H1 (cell line): ENCODE data around the gene CACNA1A. TPM values are rescaled to one million over a fixed set of nuclear protein-coding genes. Genes with fewer than 3 reads are reported as not detected.

Experiments
- CTCF ChIA-PET: fragments of 300-600 bp; sonication (Branson Sonifier 250); formaldehyde crosslinking; loops from one replicate; lab custom pipeline; 2021; ENCODE audit not compliant: partially characterized antibody; lab: Charles Lee
- POLR2A ChIA-PET: fragments of 300-600 bp; sonication (Branson Sonifier 250); formaldehyde crosslinking; loops from one replicate; lab custom pipeline; 2021; ENCODE audit warnings: inconsistent platforms; ENCODE audit not compliant: partially characterized antibody; lab: Charles Lee
- DNase-seq, 2 experiments: peaks; one replicate each; pipeline versions ENCODE4 v3.0.0 to v3.0.0-alpha.2; 2010 to 2022; ENCODE audit warnings: low spot score in 2 of 2, low read depth in 1 of 2, mixed read lengths in 1 of 2
- FAIRE-seq: peaks from 2 replicates; lab custom pipeline; 2011; peaks lifted over from hg19 to GRCh38; lab: Jason Lieb, UNC
- H2AFZ ChIP-seq: 2 replicates; pipeline ENCODE4 v1.8.1; 2012; ENCODE audit warnings: low read length, inconsistent platforms
- H2AK5ac ChIP-seq: 2 replicates; pipeline ENCODE4 v1.6.1; 2013; ENCODE audit warnings: low read depth, low read length
- H2BK120ac ChIP-seq: replicated peaks from 2 replicates; pipeline ENCODE3; 2013; ENCODE audit warnings: low read depth, low read length, inconsistent platforms
- H2BK12ac ChIP-seq: 2 replicates; pipeline ENCODE4 v1.6.1; 2013; ENCODE audit warnings: low read depth, low read length
- H2BK15ac ChIP-seq: 2 replicates; pipeline ENCODE4 v1.6.1; 2013; ENCODE audit warnings: low read length
- H2BK20ac ChIP-seq: 2 replicates; pipeline ENCODE4 v1.6.1; 2013; ENCODE audit warnings: low read length
- H2BK5ac ChIP-seq: 2 replicates; pipeline ENCODE4 v1.6.1; 2013; ENCODE audit warnings: low read depth, low read length
- H3K14ac ChIP-seq: 2 replicates; pipeline ENCODE4 v1.6.1; 2013; ENCODE audit warnings: inconsistent platforms; ENCODE audit not compliant: insufficient read length
- H3K18ac ChIP-seq: 2 replicates; pipeline ENCODE4 v1.6.1; 2013; ENCODE audit warnings: low read length; ENCODE audit errors: extremely low read depth
- H3K23ac ChIP-seq: 2 replicates; pipeline ENCODE4 v1.6.1; 2013; ENCODE audit warnings: inconsistent platforms; ENCODE audit not compliant: insufficient read length
- H3K23me2 ChIP-seq: 2 replicates; pipeline ENCODE4 v1.6.1; 2013; ENCODE audit warnings: low read depth, low read length
- H3K27ac ChIP-seq: 2 replicates; pipeline ENCODE4 v1.6.1; 2011; ENCODE audit warnings: low read depth, low read length, inconsistent platforms
- H3K27me3 ChIP-seq, 4 experiments: replicated peaks in 1 of 4; 1 replicate in 1 of 4; 2 replicates in 3 of 4; pipeline versions ENCODE4 v1.6.1 to v1.8.1; 2011 to 2013; ENCODE audit warnings: low read length in 3 of 4, mild to moderate bottlenecking in 3 of 4, inconsistent platforms in 2 of 4, mixed read lengths in 2 of 4, moderate library complexity in 1 of 4; ENCODE audit not compliant: control insufficient read depth in 3 of 4, insufficient read depth in 3 of 4; ENCODE audit errors: extremely low read depth in 1 of 4
- H3K36me3 ChIP-seq, 4 experiments: 2 replicates each; pipeline versions ENCODE4 v1.6.1 to v1.8.1; 2011 to 2013; ENCODE audit warnings: mild to moderate bottlenecking in 4 of 4, low read length in 3 of 4, moderate library complexity in 2 of 4, control low read depth in 1 of 4, inconsistent platforms in 1 of 4; ENCODE audit not compliant: insufficient read depth in 4 of 4, control insufficient read depth in 2 of 4
- H3K4ac ChIP-seq: replicated peaks from 2 replicates; pipeline ENCODE3; 2013; ENCODE audit warnings: low read length, low read depth, mixed read lengths, inconsistent platforms; ENCODE audit not compliant: insufficient read length
- H3K4me1 ChIP-seq, 4 experiments: replicated peaks in 1 of 4; 1 replicate in 1 of 4; 2 replicates in 3 of 4; pipeline versions ENCODE4 v1.6.1 to v1.8.1; 2011 to 2013; ENCODE audit warnings: low read length in 3 of 4, inconsistent platforms in 2 of 4, mixed read lengths in 1 of 4; ENCODE audit not compliant: insufficient read depth in 4 of 4, control insufficient read depth in 3 of 4
- H3K4me2 ChIP-seq, 2 experiments: 2 replicates each; pipeline versions ENCODE4 v1.6.1 to v1.8.1; 2011 to 2013; ENCODE audit warnings: low read depth in 2 of 2, low read length in 2 of 2, control low read depth in 1 of 2, inconsistent platforms in 1 of 2, mild to moderate bottlenecking in 1 of 2; ENCODE audit not compliant: insufficient read depth in 1 of 2
- H3K4me3 ChIP-seq, 4 experiments: fragments of 200-600, 300-600 bp in 1 of 4; sonication (generic), shearing (Covaris generic), sonication (Bioruptor Twin) in 1 of 4; 2 replicates each; pipeline versions ENCODE4 v1.5.1 to v1.8.1; 2011 to 2016; ENCODE audit warnings: low read length in 4 of 4, low read depth in 3 of 4, control low read depth in 2 of 4, inconsistent platforms in 2 of 4, mild to moderate bottlenecking in 2 of 4, mixed read lengths in 1 of 4, moderate library complexity in 1 of 4; ENCODE audit not compliant: insufficient read depth in 2 of 4; ENCODE audit errors: extremely low read depth in 1 of 4
- H3K56ac ChIP-seq: replicated peaks from 2 replicates; pipeline ENCODE3; 2013; ENCODE audit warnings: low read depth, mild to moderate bottlenecking, mixed read lengths, low read length, inconsistent platforms; ENCODE audit not compliant: insufficient read length
- H3K79me1 ChIP-seq: 2 replicates; pipeline ENCODE4 v1.6.1; 2013; ENCODE audit warnings: low read depth, low read length, control low read depth
- H3K79me2 ChIP-seq, 2 experiments: 2 replicates each; pipeline versions ENCODE4 v1.6.1 to v1.8.1; 2012 to 2013; ENCODE audit warnings: low read length in 2 of 2, mild to moderate bottlenecking in 2 of 2, inconsistent platforms in 1 of 2; ENCODE audit not compliant: insufficient read depth in 2 of 2, control insufficient read depth in 1 of 2
- H3K9ac ChIP-seq, 4 experiments: replicated peaks in 1 of 4; 1 replicate in 1 of 4; 2 replicates in 3 of 4; pipeline versions ENCODE4 v1.6.1 to v1.8.1; 2011 to 2013; ENCODE audit warnings: low read depth in 3 of 4, low read length in 3 of 4, control low read depth in 2 of 4, mild to moderate bottlenecking in 2 of 4, moderate library complexity in 2 of 4, inconsistent platforms in 1 of 4; ENCODE audit errors: extremely low read depth in 1 of 4
- H3K9me3 ChIP-seq, 2 experiments: 2 replicates each; pipeline versions ENCODE4 v1.6.1 to v1.8.1; 2012 to 2013; ENCODE audit warnings: mild to moderate bottlenecking in 2 of 2, moderate library complexity in 2 of 2, control low read depth in 1 of 2, inconsistent platforms in 1 of 2, low read depth in 1 of 2, low read length in 1 of 2, mixed read lengths in 1 of 2; ENCODE audit not compliant: insufficient read depth in 2 of 2
- H4K20me1 ChIP-seq, 2 experiments: replicated peaks in 1 of 2; 2 replicates each; pipeline versions ENCODE3 to v1.8.1; 2011 to 2013; ENCODE audit warnings: inconsistent platforms in 2 of 2, low read length in 2 of 2, mild to moderate bottlenecking in 1 of 2; ENCODE audit not compliant: insufficient read depth in 2 of 2, control insufficient read depth in 1 of 2
- H4K5ac ChIP-seq: 2 replicates; pipeline ENCODE4 v1.6.1; 2013; ENCODE audit warnings: low read length, low read depth, mixed read lengths, inconsistent platforms; ENCODE audit not compliant: insufficient read length
- H4K8ac ChIP-seq: 2 replicates; pipeline ENCODE4 v1.8.0; 2013; ENCODE audit warnings: mild to moderate bottlenecking, moderate library complexity, low read length, inconsistent platforms; ENCODE audit not compliant: insufficient read depth; ENCODE audit errors: extremely low read depth
- H4K91ac ChIP-seq: replicated peaks from 2 replicates; pipeline ENCODE3; 2013; ENCODE audit warnings: low read length, mixed read lengths, inconsistent platforms; ENCODE audit not compliant: insufficient read length
- BACH1 ChIP-seq: IDR thresholded peaks from 2 replicates; pipeline ENCODE4 v1.6.1; 2012; ENCODE audit warnings: low read length, improper control_type of control experiment
- CBX8 ChIP-seq: fragments of 300-800, 300-1000 bp; sonication (generic); IDR thresholded peaks from 2 replicates; pipeline ENCODE4 v1.7.1; 2016; ENCODE audit warnings: low read depth, low read length, borderline replicate concordance
- CHD2 ChIP-seq: IDR thresholded peaks from 2 replicates; pipeline ENCODE4 v1.6.1; 2012; ENCODE audit warnings: low read length, improper control_type of control experiment
- CREB1 ChIP-seq: IDR thresholded peaks from 2 replicates; pipeline ENCODE4 v1.6.1; 2012; ENCODE audit warnings: inconsistent platforms
- EZH2 ChIP-seq: fragments of 200-600 bp; sonication (generic); IDR thresholded peaks from 2 replicates; pipeline ENCODE4 v1.7.1; 2012; ENCODE audit warnings: low read depth, mild to moderate bottlenecking, moderate library complexity, low read length, inconsistent platforms; ENCODE audit not compliant: severe bottlenecking
- HDAC2 ChIP-seq, 2 experiments: fragments of 300-600 bp in 1 of 2; sonication (generic) in 1 of 2; IDR thresholded peaks; 2 replicates each; pipeline ENCODE4 v1.6.1; 2011 to 2012; ENCODE audit warnings: low read depth in 2 of 2, low read length in 2 of 2, mild to moderate bottlenecking in 2 of 2, moderate library complexity in 2 of 2, borderline replicate concordance in 1 of 2, inconsistent platforms in 1 of 2
- JUN ChIP-seq: IDR thresholded peaks from 2 replicates; pipeline ENCODE4 v1.6.1; 2011; ENCODE audit warnings: low read depth, mild to moderate bottlenecking, improper control_type of control experiment, low read length
- KDM4A ChIP-seq: IDR thresholded peaks from one replicate; pipeline ENCODE4 v1.7.1; 2012; ENCODE audit warnings: low read depth, mild to moderate bottlenecking, moderate library complexity, low read length, inconsistent platforms; ENCODE audit not compliant: severe bottlenecking
- PHF8 ChIP-seq: fragments of 200-600 bp; sonication (generic); conservative IDR thresholded peaks from 2 replicates; pipeline ENCODE4 v1.7.1; 2012; ENCODE audit warnings: low read depth, mild to moderate bottlenecking, inconsistent platforms, low read length, moderate library complexity
- SAP30 ChIP-seq: fragments of 300-600 bp; sonication (generic); IDR thresholded peaks from 2 replicates; pipeline ENCODE4 v1.7.1; 2012; ENCODE audit warnings: low read length, moderate library complexity, mild to moderate bottlenecking, inconsistent platforms; ENCODE audit not compliant: insufficient read depth, insufficient replicate concordance
- SP4 ChIP-seq: IDR thresholded peaks from 2 replicates; pipeline ENCODE4 v1.6.1; 2012; ENCODE audit warnings: low read length, inconsistent platforms
- ZNF274 ChIP-seq: IDR thresholded peaks from 2 replicates; pipeline ENCODE4 v1.7.0; 2012; ENCODE audit warnings: low read length, borderline replicate concordance; ENCODE audit errors: extremely low read depth
- WGBS, 2 experiments: shearing (Covaris generic) in 1 of 2; methylation state at CpG; one replicate each; pipeline versions ENCODE4 v1.1.6 to v1.1.7; 2013 to 2015; ENCODE audit warnings: low lambda C conversion rate in 2 of 2, mixed read lengths in 2 of 2, inconsistent platforms in 1 of 2, low coverage in 1 of 2, missing lambda C conversion rate in 1 of 2; ENCODE audit not compliant: insufficient replicate concordance in 2 of 2, insufficient coverage in 1 of 2, insufficient read length in 1 of 2; ENCODE audit errors: extremely low coverage in 1 of 2, missing lambda C conversion rate in 1 of 2; 5-methylcytosine and 5-hydroxymethylcytosine counted together
- polyA plus RNA-seq, 7 experiments: library from polyadenylated mRNA; depleted of rRNA in 3 of 7; stranded (reverse) in 5 of 7; unstranded in 2 of 7; fragments of >200 nt in 5 of 7; fragments of 200-250 nt in 2 of 7; gene quantifications; 1 replicate in 5 of 7; 2 replicates in 1 of 7; 4 replicates in 1 of 7; pipeline versions ENCODE4 v1.2.1 to v1.2.3, GENCODE V29; 2011 to 2013; ENCODE audit warnings: missing spikeins in 2 of 7, mixed read lengths in 2 of 7
- total RNA-seq: library from RNA; stranded (reverse); fragmentation: NEBNext Ultra II Directional; extraction: Animal tissue kit (Norgen Biotek cat#: 25700); gene quantifications from 2 replicates; pipeline ENCODE4 v1.2.1, GENCODE V29; 2021
- TF ChIP-seq, protein P1 (sequence below): IDR thresholded peaks from 2 replicates; pipeline ENCODE4 v1.6.1; 2012; ENCODE audit warnings: inconsistent platforms

The CACNA1A gene
- total and polyA plus RNA-seq, 2 of the 8 experiments (the other 6 are each of a cell fraction or from before 2014, with no cell fraction given), result 10.7 to 25.3 TPM

DNA sequence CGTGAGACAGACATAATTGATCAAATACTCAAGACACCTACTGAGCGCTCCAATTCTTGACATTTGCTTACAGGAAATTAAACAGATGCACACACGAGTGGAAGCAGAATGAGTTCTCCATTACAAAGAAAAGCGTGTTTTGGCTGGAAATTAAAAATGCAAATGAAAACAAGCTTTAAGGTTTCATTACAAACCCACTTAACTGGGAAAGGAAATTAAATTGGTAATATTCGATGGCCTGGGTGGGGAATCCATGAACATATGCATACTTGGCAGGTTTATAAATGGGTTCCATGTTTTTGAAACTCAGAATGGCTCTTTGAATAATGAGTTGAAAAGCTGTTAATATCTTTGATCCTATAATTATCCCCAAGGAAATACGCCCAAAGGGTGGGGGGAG, 178.0 kb downstream of the CACNA1A start:
- H4K5ac ChIP-seq, result no peak overlapping the region
- no peaks in the 10 kb centered on the region for H3K79me2 ChIP-seq
- H2AFZ ChIP-seq, result no peak overlapping the region
- DNase-seq (no peak), FAIRE-seq (no peak)
- no peaks in the 10 kb centered on the region for H3K4me1 ChIP-seq
- no peak overlapping the region for H3K23ac ChIP-seq
- H2BK5ac ChIP-seq, result no peak overlapping the region
- WGBS, 2 experiments, result 89% methylated on average over 6 of the region's 6 CpGs; no CpG with 5 or more reads in 1 of the 2 experiments
- H3K4me3 ChIP-seq, result no peak overlapping the region
- H3K18ac ChIP-seq, result no peak overlapping the region
- H3K27ac ChIP-seq, result no peak overlapping the region
- no peaks in the 10 kb centered on the region for H3K9me3 ChIP-seq
- ChIA-PET POLR2A (no interaction called here), CTCF (interaction anchor here (1.0 to 2.3 kb wide), 4 partner anchors 14 to 65 kb away, joined by 3 to 8 read pairs (median 4); no protein-coding TSS in a partner anchor)
- H3K36me3 ChIP-seq, result peaks cover 0 to 4% (median 0%) of the 10 kb centered on the region in 4 experiments; a peak in 3 of 8 replicates
- no peak overlapping the region for H4K8ac ChIP-seq
- no peak overlapping the region for H3K4ac ChIP-seq
- H2BK120ac ChIP-seq, result no peak overlapping the region
- no peak overlapping the region for H2AK5ac ChIP-seq
- no peaks in the 10 kb centered on the region for H3K27me3 ChIP-seq
- no peak overlapping the region for H3K9ac ChIP-seq
- H3K14ac ChIP-seq, result no peak overlapping the region
- H4K20me1 ChIP-seq, result no peaks in the 10 kb centered on the region
- H2BK15ac ChIP-seq, result no peak overlapping the region
- H3K79me1 ChIP-seq, result no peaks in the 10 kb centered on the region
- no peak overlapping the region for H2BK20ac ChIP-seq
- no peak overlapping the region for H3K56ac ChIP-seq
- no peak overlapping the region for H3K4me2 ChIP-seq
- no peaks in the 10 kb centered on the region for H3K23me2 ChIP-seq
- no peak for TF ChIP-seq ZNF274
- TF ChIP-seq, protein P1, sequence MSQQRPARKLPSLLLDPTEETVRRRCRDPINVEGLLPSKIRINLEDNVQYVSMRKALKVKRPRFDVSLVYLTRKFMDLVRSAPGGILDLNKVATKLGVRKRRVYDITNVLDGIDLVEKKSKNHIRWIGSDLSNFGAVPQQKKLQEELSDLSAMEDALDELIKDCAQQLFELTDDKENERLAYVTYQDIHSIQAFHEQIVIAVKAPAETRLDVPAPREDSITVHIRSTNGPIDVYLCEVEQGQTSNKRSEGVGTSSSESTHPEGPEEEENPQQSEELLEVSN, result no peak
- no peak for TF ChIP-seq SAP30
- TF ChIP-seq KDM4A, result no peak
- TF ChIP-seq SP4, result no peak
- TF ChIP-seq EZH2, result no peak
- TF ChIP-seq CBX8, result no peak
- no peak for TF ChIP-seq BACH1
- no peak for TF ChIP-seq JUN
- no peak for TF ChIP-seq CREB1
- TF ChIP-seq CHD2, result no peak
- no peak for TF ChIP-seq HDAC2 (IDR thresholded peaks at IDR 0.05; ENCODE audit: borderline replicate concordance in 1 of 2, low read depth in 2 of 2, low read length in 2 of 2)
- no peak for TF ChIP-seq PHF8
- H2BK12ac ChIP-seq, result no peak overlapping the region
- no peak overlapping the region for H4K91ac ChIP-seq
